GM18868 (cell line): ENCODE measurements around the gene PXN.
A peak's percentile ranks its signal among the peaks of the same experiment; 100 is the strongest.
"Not testable (repeated sequence)": the region's sequence is repeated elsewhere in the genome, so short reads cannot be mapped to it uniquely, and the experiment has no call there.

ENCODE experiments used
- ATAC-seq: cut with Tn5 transposase; IDR thresholded peaks from one replicate; pipeline ENCODE4 v1.9.1; 2021; ENCODE audit warnings: mild to moderate bottlenecking, moderate library complexity; ENCODE audit not compliant: unreplicated experiment

Gene PXN

DNA sequence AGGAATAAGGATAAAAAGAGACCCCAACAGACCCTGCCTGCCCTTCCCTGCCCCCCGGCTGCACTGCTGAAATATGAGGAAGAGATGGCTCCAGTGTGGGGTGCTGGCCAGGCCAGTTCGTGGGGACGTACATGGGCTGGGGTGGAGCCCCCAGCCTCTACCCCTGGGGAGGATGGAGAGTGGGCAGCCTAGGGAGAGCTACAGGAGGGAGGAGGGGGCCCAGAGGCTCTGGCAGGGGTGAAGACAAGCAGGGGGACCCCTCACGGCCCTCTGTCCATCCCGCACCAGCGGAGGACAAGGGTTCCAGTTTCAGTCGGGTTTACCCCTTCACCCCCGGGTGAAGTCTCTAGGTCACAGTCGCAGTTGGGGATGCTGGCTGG, 53.6 kb downstream of the PXN start:
- ATAC-seq, result no peak

DNA sequence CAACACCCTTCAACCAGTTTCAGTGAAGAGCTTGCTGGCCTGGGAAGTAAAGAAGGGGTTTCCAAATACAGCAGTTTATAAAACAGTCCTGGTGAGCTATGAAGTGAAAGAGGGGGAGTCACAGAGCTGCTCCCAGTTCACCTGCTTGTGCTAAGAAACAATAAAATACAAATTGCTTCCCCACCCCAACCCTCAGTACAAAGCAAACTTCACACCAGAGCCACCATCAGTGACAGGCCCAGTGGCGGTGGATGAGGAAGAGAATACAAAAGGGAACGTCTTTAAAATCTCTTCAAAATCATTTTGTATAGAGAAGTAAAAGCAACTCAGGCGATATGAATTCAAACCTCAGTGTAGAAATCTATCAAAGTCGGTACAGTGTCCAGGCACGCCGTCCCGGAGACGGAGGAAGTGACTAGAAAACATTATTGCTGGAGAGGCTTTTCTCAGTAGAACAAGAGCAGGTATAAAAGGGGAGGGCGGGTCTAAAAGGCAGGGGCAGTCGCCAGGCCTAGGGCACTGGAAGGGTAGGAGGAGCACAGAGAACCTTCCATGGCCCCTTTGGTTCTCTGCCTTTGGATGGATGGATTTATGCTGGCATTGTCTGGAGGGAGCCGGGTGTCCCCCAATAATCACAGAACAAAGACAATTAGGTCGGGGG, 54.2 kb downstream of the PXN start:
- ATAC-seq, result no peak

DNA sequence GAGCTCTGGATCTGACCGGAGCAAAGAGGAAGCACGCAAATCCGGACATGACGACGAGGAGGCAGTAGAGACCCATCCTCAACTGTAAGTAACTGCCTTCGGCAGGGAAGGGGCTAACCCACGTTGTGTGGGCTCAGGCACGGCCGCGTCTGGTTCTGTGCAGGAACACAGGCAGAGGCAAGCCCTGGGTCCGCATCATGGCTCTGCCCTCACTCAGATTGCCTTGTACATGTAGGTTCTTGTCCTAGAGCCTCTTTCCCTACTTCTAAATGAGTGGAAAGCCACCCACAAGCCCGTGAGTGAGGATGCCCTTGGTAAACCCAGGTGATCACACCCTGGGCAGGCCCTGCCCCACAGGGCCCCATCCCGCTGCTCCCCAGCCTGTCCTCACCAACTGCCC, 55.7 kb downstream of the PXN start:
- ATAC-seq, result no peak

DNA sequence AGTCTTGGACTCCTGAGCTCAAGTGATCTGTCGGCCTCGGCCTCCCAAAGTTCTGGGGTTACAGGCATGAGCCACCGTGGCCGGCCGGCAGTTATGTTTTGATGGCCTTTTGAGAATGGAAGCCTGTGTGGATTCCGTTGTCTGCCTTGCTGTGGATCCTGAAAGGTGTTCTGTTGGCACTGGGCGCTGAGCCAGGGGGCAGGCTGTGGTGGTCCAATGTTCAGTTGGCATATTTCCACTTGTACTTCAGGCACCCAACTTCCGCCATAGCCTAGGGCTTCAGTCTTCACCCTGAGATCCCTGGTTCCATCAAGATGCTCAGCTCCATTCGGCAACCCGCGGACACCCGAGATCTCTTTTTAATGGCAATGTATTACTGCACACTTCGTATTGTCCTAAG, 58.3 kb downstream of the PXN start:
- no peak for ATAC-seq

DNA sequence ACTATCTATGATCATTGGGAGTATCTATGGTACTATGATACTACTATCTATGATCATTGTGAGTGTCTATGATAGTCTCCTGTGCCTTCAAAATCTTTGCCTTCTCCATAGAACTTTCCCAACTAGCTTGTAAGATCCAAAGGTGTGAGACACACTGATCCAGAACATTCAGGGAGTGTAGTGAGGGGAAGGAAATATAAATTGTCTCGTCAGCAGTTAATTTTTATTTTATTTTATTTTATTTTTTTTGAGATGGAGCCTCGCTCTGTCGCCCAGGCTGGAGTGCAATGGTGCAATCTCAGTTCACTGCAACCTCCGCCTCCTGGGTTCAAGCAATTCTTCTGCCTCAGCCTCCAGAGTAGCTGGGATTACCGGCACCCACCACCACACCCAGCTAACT, 58.7 kb downstream of the PXN start:
- ATAC-seq, result not testable (repeated sequence)

DNA sequence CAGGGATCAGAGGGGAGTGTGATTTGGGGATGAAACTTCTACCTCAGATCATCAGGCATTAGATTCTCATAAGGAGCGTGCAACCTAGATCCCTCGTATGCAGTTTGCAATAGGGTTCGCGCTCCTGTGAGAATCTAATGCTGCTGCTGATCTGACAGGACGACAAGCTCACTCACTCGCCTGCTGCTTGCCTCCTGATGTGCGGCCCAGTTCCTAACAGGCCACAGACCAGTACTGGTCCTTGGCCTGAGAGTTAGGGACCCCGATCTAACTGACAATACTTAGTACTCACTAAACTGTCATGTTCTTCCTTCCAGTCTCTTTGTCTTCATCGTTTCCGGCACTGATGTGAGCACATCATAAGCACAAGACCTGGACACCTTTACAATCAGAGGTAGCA, 59.3 kb downstream of the PXN start:
- no peak for ATAC-seq

DNA sequence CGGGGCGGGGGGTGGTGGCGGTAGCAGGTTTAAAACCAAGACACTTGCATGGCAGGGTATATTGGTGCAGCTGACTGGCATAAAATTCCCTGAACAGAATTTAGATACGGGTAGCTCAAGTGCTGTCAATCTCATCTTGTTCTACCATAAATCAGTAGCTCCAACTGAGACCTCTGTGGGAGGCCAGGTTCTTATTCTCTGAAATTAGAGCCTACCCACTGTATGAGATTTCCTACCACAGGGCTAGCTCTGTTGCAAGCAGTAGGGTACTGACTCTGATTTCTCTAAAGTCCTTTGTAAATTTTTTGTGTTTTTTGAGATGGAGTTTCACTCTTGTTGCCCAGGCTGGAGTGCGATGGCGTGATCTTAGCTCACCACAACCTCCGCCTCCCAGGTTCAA, 61.4 kb downstream of the PXN start:
- ATAC-seq, result no peak

DNA sequence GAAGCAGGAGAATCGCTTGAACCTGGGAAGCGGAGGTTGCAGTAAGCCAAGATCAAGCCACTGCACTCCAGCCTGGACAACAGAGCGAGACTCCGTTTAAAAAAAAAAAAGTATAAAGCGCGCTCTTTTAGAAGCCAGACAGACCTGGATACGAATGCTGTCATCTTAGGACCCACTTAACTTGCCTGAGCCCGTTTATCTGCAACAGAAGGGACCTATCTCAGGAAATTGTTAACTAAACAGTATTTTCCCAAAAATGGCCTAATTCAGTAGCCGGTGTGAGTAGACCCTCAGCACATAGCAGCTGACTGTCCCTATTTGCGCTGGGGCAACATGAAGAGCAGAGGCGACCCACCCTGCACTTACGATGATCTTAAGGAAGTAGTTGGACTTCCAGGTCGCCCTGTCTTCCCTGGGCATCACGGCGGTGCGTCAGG, 65.1 kb downstream of the PXN start:
- ATAC-seq, result no peak

DNA sequence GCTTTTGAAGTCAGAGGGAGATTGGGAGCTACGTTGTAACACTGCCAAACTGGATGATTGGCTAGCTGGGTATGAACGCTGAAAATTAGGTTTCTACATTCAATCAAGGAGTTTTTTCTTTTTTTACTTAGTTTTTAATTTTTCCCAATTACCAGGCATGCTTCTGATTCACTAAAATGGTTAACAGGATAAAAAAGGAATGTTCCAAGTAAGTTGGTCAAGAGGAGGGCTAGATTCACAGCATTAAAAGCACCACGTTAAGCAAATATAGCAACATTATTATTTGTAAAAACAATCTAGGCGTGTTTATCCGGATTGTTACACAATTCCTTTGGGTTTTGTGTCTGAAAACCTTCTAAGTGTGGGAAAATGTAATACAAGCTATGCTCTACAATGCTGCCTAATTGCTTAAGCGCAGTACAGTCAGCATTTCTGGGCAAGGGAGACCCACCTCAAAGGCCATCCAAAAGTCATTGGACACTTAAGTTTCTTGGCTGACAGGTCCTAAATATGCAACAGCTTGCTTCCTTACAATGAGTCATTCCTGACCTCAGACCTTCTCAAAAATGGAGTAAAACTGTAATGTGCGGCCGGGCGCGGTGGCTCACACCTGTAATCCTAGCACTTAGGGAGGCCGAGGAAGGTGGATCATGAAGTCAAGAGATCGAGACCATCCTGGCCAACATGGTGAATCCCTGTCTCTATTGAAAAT, 65.8 kb downstream of the PXN start:
- ATAC-seq, result no peak

DNA sequence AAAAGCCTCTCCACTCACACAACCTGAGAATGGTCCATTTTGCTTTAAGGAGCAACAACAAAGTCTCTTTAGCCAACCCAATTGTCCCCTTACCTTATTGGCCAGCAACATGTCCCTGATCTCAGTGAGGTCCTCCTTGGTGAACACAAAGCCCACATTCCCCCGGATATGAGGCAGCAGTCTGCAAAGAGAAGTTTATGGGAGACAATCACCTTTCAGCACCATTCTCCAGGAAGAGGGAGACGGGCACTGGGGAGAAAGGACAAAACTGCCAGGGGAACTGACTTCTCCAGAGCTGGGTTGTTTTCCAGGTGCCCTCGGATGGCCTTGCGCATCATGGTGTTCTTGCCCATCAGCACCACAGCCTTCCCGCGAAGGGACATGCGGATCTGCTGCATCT, 66.5 kb downstream of the PXN start:
- no peak for ATAC-seq

DNA sequence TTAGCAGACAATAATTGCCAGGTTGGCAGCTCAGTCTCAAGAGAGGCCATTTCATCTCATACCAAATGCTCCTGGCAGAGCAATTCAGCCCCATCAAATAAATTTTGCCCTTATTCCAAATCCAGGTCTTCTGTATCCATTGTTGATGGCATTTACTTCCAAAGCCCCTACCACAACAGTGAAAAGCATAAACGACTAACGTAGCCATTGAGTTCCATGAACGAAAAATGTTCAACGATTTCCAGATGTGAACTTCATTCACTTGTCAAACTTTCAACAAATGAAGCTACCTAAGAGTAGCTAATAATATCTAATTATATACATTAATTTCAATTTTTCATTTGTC, 68.0 kb downstream of the PXN start:
- no peak for ATAC-seq

DNA sequence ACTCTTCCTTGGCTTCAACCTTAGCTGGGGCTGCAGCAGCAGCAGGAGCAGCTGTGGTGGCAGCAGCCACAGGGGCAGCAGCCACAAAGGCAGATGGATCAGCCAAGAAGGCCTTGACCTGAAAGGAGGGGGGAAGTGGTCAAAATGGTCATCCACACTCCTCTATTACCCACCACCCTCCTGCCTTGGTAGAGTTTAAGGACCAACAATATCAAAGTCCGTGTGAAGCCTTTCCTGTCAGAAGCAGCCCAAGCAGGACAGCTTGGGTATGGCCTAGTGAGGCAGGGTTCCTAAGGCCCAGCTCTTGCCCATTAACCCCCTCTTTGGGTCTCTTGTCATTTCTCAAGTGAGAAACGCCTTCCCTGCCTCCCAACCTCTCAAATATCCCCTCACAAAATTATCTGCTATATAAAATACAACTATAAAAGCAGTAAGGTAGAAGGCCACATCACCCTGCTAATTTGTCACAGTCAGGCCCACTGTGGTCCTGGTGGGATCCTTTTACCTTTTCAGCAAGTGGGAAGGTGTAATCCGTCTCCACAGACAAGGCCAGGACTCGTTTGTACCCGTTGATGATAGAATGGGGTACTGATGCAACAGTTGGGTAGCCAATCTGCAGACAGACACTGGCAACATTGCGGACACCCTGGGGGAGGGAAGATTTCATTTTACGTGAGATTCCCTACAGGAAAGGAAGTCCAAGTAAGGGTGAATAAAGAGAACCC, 68.6 kb downstream of the PXN start:
- not testable (repeated sequence) for ATAC-seq

DNA sequence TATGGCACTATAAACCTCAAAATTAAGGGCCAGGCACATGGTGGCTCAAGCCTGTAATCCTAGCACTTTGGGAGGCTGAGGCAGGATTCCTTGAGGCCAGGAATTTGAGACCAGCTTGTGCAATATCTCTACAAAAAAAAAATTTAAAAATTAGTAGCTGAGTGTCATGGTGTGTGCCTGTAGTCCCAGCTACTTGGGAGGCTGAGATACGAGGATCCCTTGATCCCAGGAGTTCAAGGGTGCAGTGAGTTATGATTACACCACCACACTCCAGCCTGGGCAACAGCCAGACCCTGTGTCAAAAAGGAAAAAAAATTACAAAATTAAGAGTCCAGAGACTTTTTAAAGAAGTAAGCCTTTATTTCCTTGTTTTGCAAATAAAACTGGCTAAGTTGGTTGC, 69.2 kb downstream of the PXN start:
- no peak for ATAC-seq

DNA sequence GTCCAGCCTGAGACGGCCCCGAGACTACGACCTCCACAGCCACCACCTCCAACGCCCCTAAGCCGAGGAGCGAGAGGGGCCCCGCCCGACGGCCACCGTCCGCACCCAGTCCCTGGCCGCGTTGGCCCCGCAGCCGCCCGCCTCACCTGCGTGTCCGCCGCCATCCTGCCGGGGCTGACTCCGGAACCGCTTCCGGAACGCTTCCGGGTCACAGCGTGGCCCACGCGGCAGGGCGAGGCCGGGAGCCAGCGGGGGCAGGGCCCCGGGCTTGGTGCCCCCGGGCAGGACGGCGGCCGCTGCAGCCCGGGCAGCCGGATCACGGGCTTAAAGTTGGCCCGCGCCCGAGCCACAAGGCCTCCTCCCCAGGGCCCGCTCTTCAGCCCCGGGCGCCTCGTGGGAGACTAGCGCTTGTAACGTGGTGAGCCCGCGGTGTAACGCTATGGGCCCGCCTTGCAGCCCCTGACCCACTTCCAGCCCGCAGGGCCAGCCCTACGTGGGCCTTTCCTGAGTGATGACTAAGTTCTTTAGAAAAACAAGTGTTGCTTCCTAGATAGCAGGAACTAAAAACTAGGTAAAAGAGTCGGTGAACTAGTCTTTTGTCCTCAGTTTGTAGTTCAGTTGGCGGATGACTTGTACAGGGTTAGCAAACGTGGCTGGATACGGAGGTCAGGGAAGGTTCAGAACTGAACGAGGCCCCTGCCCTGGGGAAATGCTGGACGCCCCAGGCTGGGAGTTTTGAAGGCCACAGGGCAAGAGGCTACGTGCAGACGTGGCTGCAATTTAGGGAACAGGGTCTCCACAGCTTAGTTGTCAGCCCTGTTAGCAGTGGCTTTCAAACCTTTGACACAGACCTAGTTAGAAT, 70.8 kb downstream of the PXN start, which contains the start of gene GCN1:
Gene GCN1, minus strand, starts transcription at position 182 of the 862 bp plus-strand sequence. Its CDS starts 18 bp downstream, at position 164.
- peak; percentile 77 for ATAC-seq

DNA sequence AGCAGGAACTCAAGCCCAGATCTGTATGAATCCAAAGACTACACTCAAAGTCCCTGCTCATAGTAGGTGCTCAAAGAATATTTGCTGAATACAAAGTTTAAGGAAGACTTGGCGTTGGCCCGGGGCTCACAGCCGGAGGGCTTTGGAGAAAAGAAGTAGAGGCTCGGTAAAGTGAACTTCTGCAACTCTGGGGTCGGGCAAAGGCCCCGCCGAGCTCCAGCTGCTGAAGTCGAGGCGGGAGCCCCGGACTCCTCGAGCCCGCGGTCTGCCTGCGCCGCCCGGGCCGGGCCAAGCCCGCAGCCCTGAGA, 71.3 kb downstream of the PXN start:
- peak; percentile 30 for ATAC-seq

DNA sequence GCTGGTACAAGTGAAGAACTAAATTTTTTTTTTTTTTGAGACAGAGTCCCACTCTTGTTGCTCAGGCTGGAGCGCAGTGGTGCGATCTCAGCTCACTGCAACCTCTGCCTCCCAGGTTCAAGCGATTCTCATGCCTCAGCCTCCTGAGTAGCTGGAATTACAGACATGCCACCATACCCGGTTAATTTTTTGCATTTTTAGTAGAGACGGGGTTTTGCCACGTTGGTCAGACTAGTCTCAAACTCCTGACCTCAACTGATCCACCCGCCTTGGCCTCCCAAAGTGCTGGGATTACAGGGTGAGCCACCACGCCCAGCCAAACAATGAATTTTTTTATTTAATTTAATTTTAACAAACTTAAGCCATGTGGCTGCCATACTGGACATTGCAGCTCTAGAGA, 72.2 kb downstream of the PXN start:
- ATAC-seq, result not testable (repeated sequence)

DNA sequence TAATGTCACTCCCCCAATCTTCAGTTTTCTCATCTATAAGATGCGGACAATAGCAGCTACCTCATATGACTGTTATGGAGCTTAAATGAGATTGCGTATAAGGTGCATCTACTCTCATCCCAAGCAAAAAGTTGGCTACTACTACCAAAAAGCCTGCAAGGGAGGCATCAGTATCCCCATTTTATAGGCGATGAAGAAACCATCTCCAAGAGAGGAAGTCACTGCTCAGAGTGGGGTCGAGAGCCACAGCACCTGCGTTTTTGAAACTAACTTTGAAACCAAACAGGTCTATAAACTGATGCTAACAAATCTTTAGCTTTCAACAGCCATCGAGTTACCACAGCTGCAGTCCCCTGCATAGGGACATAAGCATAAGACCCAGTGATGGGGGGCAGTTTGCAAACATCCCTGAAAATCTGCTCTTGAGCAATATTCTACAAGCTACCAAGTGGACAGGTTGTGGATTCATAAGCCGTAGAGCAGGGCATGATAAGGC, 74.5 kb downstream of the PXN start:
- no peak for ATAC-seq

DNA sequence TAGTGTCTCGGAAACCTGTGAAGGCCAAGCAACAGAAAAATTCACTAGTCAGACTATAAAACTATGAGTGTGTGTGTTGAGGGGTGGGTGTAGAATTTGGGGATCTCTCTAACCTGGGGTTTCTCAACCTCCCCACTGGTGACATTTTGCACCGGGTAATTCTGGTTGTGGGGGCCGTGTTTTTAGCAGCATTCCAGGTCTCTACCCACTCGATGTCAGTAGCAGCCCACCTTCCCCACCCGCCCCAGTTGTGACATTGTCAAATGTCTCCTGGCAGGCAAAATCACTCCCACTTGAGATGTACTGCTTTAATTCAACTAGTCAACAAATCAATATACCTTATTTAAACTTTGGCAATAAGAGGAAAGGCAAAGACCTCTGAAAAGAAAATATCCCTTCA, 75.1 kb downstream of the PXN start:
- ATAC-seq, result no peak

DNA sequence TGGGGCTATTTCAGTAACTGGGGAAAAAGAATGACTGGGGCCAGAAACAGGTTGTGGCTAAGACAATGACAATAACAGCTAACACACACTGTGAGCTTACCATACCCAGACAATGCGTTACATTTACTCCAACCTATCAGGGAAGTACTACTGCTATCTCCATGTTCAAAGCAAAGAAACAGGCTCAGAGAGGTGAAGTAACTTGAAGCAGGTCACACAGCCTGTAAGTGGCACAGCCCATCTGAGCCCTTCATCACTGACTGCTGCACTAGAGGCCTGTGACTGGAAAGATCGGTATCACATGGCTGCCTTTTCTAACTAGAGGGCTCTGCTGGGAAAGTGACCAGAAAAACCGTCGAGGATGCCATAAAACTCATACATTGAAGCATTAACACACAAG, 78.9 kb downstream of the PXN start:
- ATAC-seq, result no peak

DNA sequence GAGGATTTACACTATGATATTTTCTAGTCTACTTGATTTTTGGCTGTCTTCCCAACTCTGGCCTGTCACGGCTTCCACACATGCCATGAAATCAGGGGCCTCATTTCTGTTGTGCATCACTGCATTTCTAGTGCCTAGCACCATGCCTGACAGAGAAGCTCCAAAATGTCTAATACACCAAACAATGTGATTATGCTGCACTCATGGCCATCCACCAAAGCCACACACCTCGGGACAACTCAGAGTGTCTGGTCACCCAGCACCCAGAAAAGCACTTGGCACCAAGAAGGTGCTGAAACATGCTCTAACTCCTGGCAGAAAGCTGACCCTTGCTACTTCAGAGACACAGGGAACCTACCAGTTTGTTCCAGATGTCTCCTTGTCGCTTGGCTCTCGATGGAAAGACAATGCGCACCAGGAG, 82.3 kb downstream of the PXN start:
- ATAC-seq, result no peak

DNA sequence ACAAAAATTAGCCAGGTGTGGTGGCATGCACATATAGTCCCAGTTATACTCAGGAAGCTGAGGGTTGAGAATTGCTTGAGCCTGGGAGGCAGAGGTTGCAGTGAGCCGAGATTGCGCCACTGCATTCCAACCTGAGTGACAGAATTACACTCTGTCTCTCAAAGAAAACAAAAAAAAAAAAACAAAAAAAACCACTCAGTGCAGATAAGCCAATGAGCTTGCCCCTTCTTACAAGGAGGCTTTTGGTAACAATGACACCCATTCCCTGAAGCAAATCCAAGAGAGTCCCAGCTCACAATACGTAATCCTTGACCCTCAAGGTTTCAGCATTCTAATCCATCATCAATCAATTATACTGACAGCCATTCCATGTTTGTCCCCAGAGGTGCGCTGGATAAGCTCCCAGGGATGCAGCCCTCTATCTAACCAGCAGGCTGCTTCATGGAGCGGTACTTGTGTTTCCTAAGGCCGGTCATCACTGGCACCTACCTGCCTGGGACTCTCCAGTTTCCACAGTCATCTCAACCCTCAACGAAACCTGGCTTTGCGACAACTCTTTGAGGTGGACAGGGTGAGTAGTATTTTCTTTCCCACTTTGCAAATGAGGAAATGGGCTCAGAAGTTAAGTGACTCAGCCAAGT, 83.4 kb downstream of the PXN start:
- no peak for ATAC-seq
